Natural killer cell (primary cell): ENCODE results near the gene BTBD16. TPM values are rescaled to one million over a fixed set of nuclear protein-coding genes. Genes with fewer than 3 reads are reported as not detected.

Source experiments
- ATAC-seq, 3 donors: fragments of 150-1000 bp in 2 of 3; fragments of 200-7000 bp in 1 of 3; cut with Tn5 transposase; 1 replicate in 1 of 3; 2 replicates in 2 of 3; pipeline ENCODE4 v1.10.0; 2021; ENCODE audit warnings: mild to moderate bottlenecking in 2 of 3, moderate library complexity in 2 of 3
- DNase-seq, 2 donors: peaks; one replicate each; pipeline versions ENCODE4 v3.0.0 to v3.0.0-alpha.2; 2013 to 2021; ENCODE audit warnings: mixed read lengths in 1 of 2
- H3K27ac ChIP-seq: one replicate; pipeline ENCODE4 v1.5.1; 2013; ENCODE audit warnings: mild to moderate bottlenecking, low read length
- H3K27me3 ChIP-seq: one replicate; pipeline ENCODE4 v1.6.1; 2013; ENCODE audit warnings: low read length; ENCODE audit not compliant: control insufficient read depth, insufficient read depth
- H3K36me3 ChIP-seq: one replicate; pipeline ENCODE4 v1.6.1; 2013; ENCODE audit warnings: low read length; ENCODE audit not compliant: control insufficient read depth, insufficient read depth
- H3K4me1 ChIP-seq: one replicate; pipeline ENCODE4 v1.6.1; 2013; ENCODE audit warnings: low read length; ENCODE audit not compliant: control insufficient read depth, insufficient read depth
- H3K4me3 ChIP-seq: one replicate; pipeline ENCODE4 v1.5.1; 2013; ENCODE audit warnings: low read length
- H3K9me3 ChIP-seq: one replicate; pipeline ENCODE4 v1.6.1; 2013; ENCODE audit warnings: low read length; ENCODE audit not compliant: control insufficient read depth, insufficient read depth
- H3K27ac Mint-ChIP-seq, 2 donors: one replicate each; pipeline ENCODE4 v1.8.0; 2022; ENCODE audit warnings: mild to moderate bottlenecking in 2 of 2, mixed read lengths in 2 of 2, moderate library complexity in 1 of 2
- H3K27me3 Mint-ChIP-seq, 2 donors: one replicate each; pipeline ENCODE4 v1.8.0; 2022; ENCODE audit warnings: low read depth in 2 of 2, mixed read lengths in 2 of 2
- H3K36me3 Mint-ChIP-seq: one replicate; pipeline ENCODE4 v1.8.0; 2022; ENCODE audit warnings: mixed read lengths
- H3K4me1 Mint-ChIP-seq, 2 donors: one replicate each; pipeline ENCODE4 v1.8.0; 2022; ENCODE audit warnings: mixed read lengths in 2 of 2
- H3K4me3 Mint-ChIP-seq: one replicate; pipeline ENCODE4 v1.8.0; 2022; ENCODE audit warnings: mild to moderate bottlenecking, moderate library complexity, mixed read lengths
- H3K9me3 Mint-ChIP-seq, 2 donors: one replicate each; pipeline ENCODE4 v1.8.0; 2022; ENCODE audit warnings: mixed read lengths in 2 of 2
- CTCF ChIP-seq: fragments of 200-600 bp; IDR thresholded peaks from one replicate; pipeline ENCODE4 v1.8.0; 2022; ENCODE audit warnings: antibody characterized with exemption
- WGBS: methylation state at CpG from one replicate; pipeline ENCODE4 v1.1.7; 2013; ENCODE audit warnings: missing lambda C conversion rate; ENCODE audit not compliant: insufficient coverage; 5-methylcytosine and 5-hydroxymethylcytosine counted together
- intact Hi-C: fragments of 100-400 bp; cut with micrococcal nuclease; formaldehyde crosslinking; loops from one replicate; pipeline ENCODE4 v1.14.2; 2022
- total RNA-seq, 4 donors: library from RNA; stranded (reverse); fragments of 120-200 nt in 1 of 4; gene quantifications; one replicate each; pipeline versions ENCODE4 v1.2.3 to v1.2.4, GENCODE V29; 2013 to 2022

BTBD16 gene
- total RNA-seq, 3 donors from 2014 or later (not counting 1 experiment from before 2014, with no cell fraction given): not detected

- intact Hi-C loops: no loop called here
- Mint-ChIP-seq H3K9me3 (no peaks in the 10 kb centered on the region), H3K27me3 (peaks cover 0 to 16% of the 10 kb centered on the region in 2 donors), H3K36me3 (no peaks in the 10 kb centered on the region), H3K27ac (no peak overlapping the region), H3K4me3 (no peak overlapping the region), H3K4me1 (no peaks in the 10 kb centered on the region)
- Histone ChIP-seq H3K36me3 (no peaks in the 10 kb centered on the region), H3K27me3 (no peaks in the 10 kb centered on the region), H3K27ac (no peak overlapping the region), H3K9me3 (no peaks in the 10 kb centered on the region), H3K4me3 (no peak overlapping the region), H3K4me1 (no peaks in the 10 kb centered on the region)
- no peak for TF ChIP-seq CTCF
- 78% methylated on average over 3 of the region's 3 CpGs for WGBS
- DNase-seq (no peak), ATAC-seq (no peak)
Observed at GRCh38 chr10:122232769-122233168, 38.3 kb upstream of the BTBD16 start.

GRCh38 chr10:122233857-122234348, 37.2 kb upstream of the BTBD16 start:
- H3K9me3 ChIP-seq: no peaks in the 10 kb centered on the region
- no peaks in the 10 kb centered on the region for H3K36me3 ChIP-seq
- no peaks in the 10 kb centered on the region for H3K9me3 Mint-ChIP-seq
- peaks cover 0 to 19% of the 10 kb centered on the region in 2 donors for H3K27me3 Mint-ChIP-seq
- no peak overlapping the region for H3K27ac Mint-ChIP-seq
- H3K4me3 Mint-ChIP-seq: no peak overlapping the region
- ATAC-seq (no peak), DNase-seq (no peak)
- H3K4me3 ChIP-seq: no peak overlapping the region
- no peaks in the 10 kb centered on the region for H3K27me3 ChIP-seq
- no peak for TF ChIP-seq CTCF
- intact Hi-C loops: no loop called here
- no peak overlapping the region for H3K27ac ChIP-seq
- WGBS: 87% methylated on average over 11 of the region's 11 CpGs
- no peaks in the 10 kb centered on the region for H3K4me1 ChIP-seq
- no peaks in the 10 kb centered on the region for H3K36me3 Mint-ChIP-seq
- H3K4me1 Mint-ChIP-seq: no peaks in the 10 kb centered on the region

GRCh38 chr10:122234416-122234815, 36.7 kb upstream of the BTBD16 start:
- ATAC-seq: no peak
- TF ChIP-seq CTCF: no peak
- no peaks in the 10 kb centered on the region for H3K9me3 Mint-ChIP-seq
- Histone ChIP-seq H3K9me3 (no peaks in the 10 kb centered on the region), H3K27me3 (no peaks in the 10 kb centered on the region), H3K4me3 (no peak overlapping the region), H3K27ac (no peak overlapping the region), H3K36me3 (no peaks in the 10 kb centered on the region), H3K4me1 (no peaks in the 10 kb centered on the region)
- DNase-seq: no peak
- WGBS: 71% methylated on average over 2 of the region's 2 CpGs
- no peak overlapping the region for H3K27ac Mint-ChIP-seq
- peaks cover 0 to 18% of the 10 kb centered on the region in 2 donors for H3K27me3 Mint-ChIP-seq
- H3K36me3 Mint-ChIP-seq: no peaks in the 10 kb centered on the region
- intact Hi-C loops: no loop called here
- no peak overlapping the region for H3K4me3 Mint-ChIP-seq
- no peaks in the 10 kb centered on the region for H3K4me1 Mint-ChIP-seq

- H3K27ac ChIP-seq: no peak overlapping the region
Observed at GRCh38 chr10:122236690-122237306, 34.3 kb upstream of the BTBD16 start.

More at GRCh38 chr10:122236690-122237306, 34.3 kb upstream of the BTBD16 start:
- no peaks in the 10 kb centered on the region for H3K4me1 Mint-ChIP-seq
- Histone ChIP-seq H3K27me3 (no peaks in the 10 kb centered on the region), H3K9me3 (no peaks in the 10 kb centered on the region), H3K36me3 (no peaks in the 10 kb centered on the region), H3K4me3 (no peak overlapping the region), H3K4me1 (no peaks in the 10 kb centered on the region)
- intact Hi-C loops: no loop called here
- H3K27me3 Mint-ChIP-seq: peaks cover 0 to 7% of the 10 kb centered on the region in 2 donors
- DNase-seq (no peak), ATAC-seq (no peak)
- WGBS: 92% methylated on average over 5 of the region's 5 CpGs
- no peak overlapping the region for H3K27ac Mint-ChIP-seq
- H3K36me3 Mint-ChIP-seq: no peaks in the 10 kb centered on the region
- H3K9me3 Mint-ChIP-seq: no peaks in the 10 kb centered on the region
- TF ChIP-seq CTCF: no peak
- no peak overlapping the region for H3K4me3 Mint-ChIP-seq
